H1 (cell line): Measurements from ENCODE around the gene EGFR. TPM values are rescaled to one million over a fixed set of nuclear protein-coding genes. Genes with fewer than 3 reads are reported as not detected.

Experiments
- BCL11A ChIP-seq, 2 experiments: IDR thresholded peaks; one replicate each; pipeline ENCODE4 v1.6.1; 2011; ENCODE audit warnings: low read depth in 2 of 2, low read length in 2 of 2, mild to moderate bottlenecking in 2 of 2
- GABPA ChIP-seq: IDR thresholded peaks from 2 replicates; pipeline ENCODE4 v1.6.1; 2011; ENCODE audit warnings: mild to moderate bottlenecking, low read length, moderate library complexity, borderline replicate concordance; ENCODE audit not compliant: insufficient read depth
- MAFK ChIP-seq: IDR thresholded peaks from 2 replicates; pipeline ENCODE4 v1.6.1; 2012; ENCODE audit warnings: low read depth, mild to moderate bottlenecking, improper control_type of control experiment, low read length
- SP1 ChIP-seq: IDR thresholded peaks from 2 replicates; pipeline ENCODE4 v1.6.1; 2011; ENCODE audit warnings: low read depth, low read length
- SP2 ChIP-seq: IDR thresholded peaks from 2 replicates; pipeline ENCODE4 v1.6.1; 2012; ENCODE audit warnings: mild to moderate bottlenecking, low read length, inconsistent platforms
- polyA plus RNA-seq, 7 experiments: library from polyadenylated mRNA; depleted of rRNA in 3 of 7; stranded (reverse) in 5 of 7; unstranded in 2 of 7; fragments of >200 nt in 5 of 7; fragments of 200-250 nt in 2 of 7; gene quantifications; 1 replicate in 5 of 7; 2 replicates in 1 of 7; 4 replicates in 1 of 7; pipeline versions ENCODE4 v1.2.1 to v1.2.3, GENCODE V29; 2011 to 2013; ENCODE audit warnings: missing spikeins in 2 of 7, mixed read lengths in 2 of 7
- total RNA-seq: library from RNA; stranded (reverse); fragmentation: NEBNext Ultra II Directional; extraction: Animal tissue kit (Norgen Biotek cat#: 25700); gene quantifications from 2 replicates; pipeline ENCODE4 v1.2.1, GENCODE V29; 2021

EGFR gene
- total and polyA plus RNA-seq, 2 of the 8 experiments (the other 6 are each of a cell fraction or from before 2014, with no cell fraction given), result 1.9 to 5.8 TPM

- no peak for TF ChIP-seq SP1
- no peak for TF ChIP-seq BCL11A (IDR thresholded peaks at IDR 0.05; ENCODE audit: low read depth in 2 of 2, low read length in 2 of 2)
- no peak for TF ChIP-seq SP2
- no peak for TF ChIP-seq MAFK
- TF ChIP-seq GABPA, result no peak
These were observed 95.1 kb downstream of the EGFR start (continued) for GRCh38 chr7:55113760-55114540.
